GM08714 (cell line): ENCODE results near the gene MACF1.

Experiments
- H3K4me3 ChIP-seq: fragments of 200-500 bp; sonication (Bioruptor generic); 2 replicates; pipeline ENCODE4 v1.5.1; 2014; ENCODE audit warnings: mild to moderate bottlenecking, low read length, inconsistent platforms
- ZNF274 ChIP-seq: IDR thresholded peaks from 2 replicates; pipeline ENCODE4 v1.6.1; 2012; ENCODE audit warnings: mild to moderate bottlenecking, low read depth, low read length

The MACF1 gene

GRCh38 chr1:39310015-39310414 lies 105.5 kb downstream of the MACF1 start:
- TF ChIP-seq ZNF274, result no peak

GRCh38 chr1:39310691-39311090 lies 106.2 kb downstream of the MACF1 start:
- TF ChIP-seq ZNF274, result no peak
- H3K4me3 ChIP-seq, result no peak overlapping the region

More at GRCh38 chr1:39310015-39310414, 105.5 kb downstream of the MACF1 start:
- H3K4me3 ChIP-seq, result no peak overlapping the region

GRCh38 chr1:39317111-39317510 lies 112.6 kb downstream of the MACF1 start:
- no peak overlapping the region for H3K4me3 ChIP-seq
- TF ChIP-seq ZNF274, result no peak

GRCh38 chr1:39317910-39318633 lies 113.6 kb downstream of the MACF1 start:
- no peak for TF ChIP-seq ZNF274
- H3K4me3 ChIP-seq, result no peak overlapping the region

- no peak for TF ChIP-seq ZNF274
- H3K4me3 ChIP-seq, result no peak overlapping the region
Observed at GRCh38 chr1:39321979-39322378, 117.5 kb downstream of the MACF1 start.

- no peak overlapping the region for H3K4me3 ChIP-seq
- TF ChIP-seq ZNF274, result no peak
Observed at GRCh38 chr1:39322431-39322830, 117.9 kb downstream of the MACF1 start.

- TF ChIP-seq ZNF274, result no peak
- H3K4me3 ChIP-seq, result no peak overlapping the region
Observed at GRCh38 chr1:39324888-39325287, 120.4 kb downstream of the MACF1 start.

- no peak for TF ChIP-seq ZNF274
- no peak overlapping the region for H3K4me3 ChIP-seq
Observed at GRCh38 chr1:39326836-39327235, 122.3 kb downstream of the MACF1 start.

- no peak overlapping the region for H3K4me3 ChIP-seq
- TF ChIP-seq ZNF274, result no peak
Observed at GRCh38 chr1:39328095-39328494, 123.6 kb downstream of the MACF1 start.

- no peak for TF ChIP-seq ZNF274
- no peak overlapping the region for H3K4me3 ChIP-seq
Observed at GRCh38 chr1:39328586-39329121, 124.2 kb downstream of the MACF1 start.

- H3K4me3 ChIP-seq, result no peak overlapping the region
- no peak for TF ChIP-seq ZNF274
Observed at GRCh38 chr1:39331647-39332046, 127.2 kb downstream of the MACF1 start.

- H3K4me3 ChIP-seq, result no peak overlapping the region
- TF ChIP-seq ZNF274, result no peak
Observed at GRCh38 chr1:39332291-39332690, 127.8 kb downstream of the MACF1 start.

GRCh38 chr1:39332828-39333227 lies 128.3 kb downstream of the MACF1 start:
- TF ChIP-seq ZNF274, result no peak
- H3K4me3 ChIP-seq, result no peak overlapping the region

GRCh38 chr1:39333296-39333695 lies 128.8 kb downstream of the MACF1 start:
- no peak for TF ChIP-seq ZNF274
- no peak overlapping the region for H3K4me3 ChIP-seq

GRCh38 chr1:39335216-39335615 lies 130.7 kb downstream of the MACF1 start:
- H3K4me3 ChIP-seq, result no peak overlapping the region
- no peak for TF ChIP-seq ZNF274

- no peak overlapping the region for H3K4me3 ChIP-seq
- TF ChIP-seq ZNF274, result no peak
Observed at GRCh38 chr1:39337067-39337466, 132.6 kb downstream of the MACF1 start.
